Dermis blood vessel endothelial cell (primary cell): ENCODE data around the gene TEX47. TPM values are rescaled to one million over a fixed set of nuclear protein-coding genes. Genes with fewer than 3 reads are reported as not detected.

Experiments
- total RNA-seq: library from RNA; depleted of rRNA; stranded (reverse); fragments of >200 nt; gene quantifications from 2 replicates; pipeline ENCODE4 v1.2.3, GENCODE V29; 2014

TEX47 gene
- total RNA-seq, 1 donor from 2014 or later, result not detected

Other genes starting within 250 kb of the TEX47 start
- not detected in 2 replicates for gene ZNF804B, start 36.0 kb downstream of the TEX47 start, total RNA-seq